Astrocyte (in vitro differentiated cells and primary cell): ENCODE measurements around the gene ULK1.

ENCODE experiments used
- EZH2 ChIP-seq: IDR thresholded peaks from 2 replicates; pipeline ENCODE4 v1.6.1; 2012; ENCODE audit warnings: mild to moderate bottlenecking, low read length, inconsistent platforms; ENCODE audit not compliant: insufficient read depth
- TF ChIP-seq, protein P1 (sequence below): IDR thresholded peaks from 2 replicates; pipeline ENCODE4 v1.5.1; 2011; ENCODE audit warnings: low read depth, mild to moderate bottlenecking, inconsistent platforms, low read length, moderate library complexity; ENCODE audit not compliant: insufficient read depth

GRCh38 chr12:131927110-131928079 lies 33.0 kb downstream of the ULK1 start:
- TF ChIP-seq, protein P1, sequence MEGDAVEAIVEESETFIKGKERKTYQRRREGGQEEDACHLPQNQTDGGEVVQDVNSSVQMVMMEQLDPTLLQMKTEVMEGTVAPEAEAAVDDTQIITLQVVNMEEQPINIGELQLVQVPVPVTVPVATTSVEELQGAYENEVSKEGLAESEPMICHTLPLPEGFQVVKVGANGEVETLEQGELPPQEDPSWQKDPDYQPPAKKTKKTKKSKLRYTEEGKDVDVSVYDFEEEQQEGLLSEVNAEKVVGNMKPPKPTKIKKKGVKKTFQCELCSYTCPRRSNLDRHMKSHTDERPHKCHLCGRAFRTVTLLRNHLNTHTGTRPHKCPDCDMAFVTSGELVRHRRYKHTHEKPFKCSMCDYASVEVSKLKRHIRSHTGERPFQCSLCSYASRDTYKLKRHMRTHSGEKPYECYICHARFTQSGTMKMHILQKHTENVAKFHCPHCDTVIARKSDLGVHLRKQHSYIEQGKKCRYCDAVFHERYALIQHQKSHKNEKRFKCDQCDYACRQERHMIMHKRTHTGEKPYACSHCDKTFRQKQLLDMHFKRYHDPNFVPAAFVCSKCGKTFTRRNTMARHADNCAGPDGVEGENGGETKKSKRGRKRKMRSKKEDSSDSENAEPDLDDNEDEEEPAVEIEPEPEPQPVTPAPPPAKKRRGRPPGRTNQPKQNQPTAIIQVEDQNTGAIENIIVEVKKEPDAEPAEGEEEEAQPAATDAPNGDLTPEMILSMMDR: no peak
- TF ChIP-seq EZH2: no peak
